ENCODE measurements around the gene NINL.

NINL gene

GRCh38 chr20:25407311-25408169 is 177.8 kb downstream of the NINL start, which contains the start of gene GINS1:
Gene GINS1, plus strand, starts transcription at chr20:25407673. Its CDS starts 148 bp downstream, at chr20:25407821.
- DNase-seq (ENCODE audit: low spot score) = peak; percentile 93
